ENCODE data around the gene ADNP2. TPM values are rescaled to one million over a fixed set of nuclear protein-coding genes. Genes with fewer than 3 reads are reported as not detected.

ADNP2 gene
- total and polyA plus RNA-seq, 4 experiments from 2014 or later = 7.1 to 20.9 (median 14.7) TPM

GRCh38 chr18:80183273-80184050, 74.4 kb downstream of the ADNP2 start:
- no peak overlapping the region for H3K4me3 Mint-ChIP-seq
- H3K4me1 Mint-ChIP-seq = no peaks in the 10 kb centered on the region
- no peak for DNase-seq
- H3K27me3 ChIP-seq (ENCODE audit: insufficient read depth, low read length) = no peaks in the 10 kb centered on the region
- H3K4me3 ChIP-seq (ENCODE audit: low read length in 2 of 2) = no peak overlapping the region
- H3K27ac Mint-ChIP-seq = no peak overlapping the region
- no peaks in the 10 kb centered on the region for H3K36me3 Mint-ChIP-seq
- no peak overlapping the region for H3K27ac ChIP-seq (ENCODE audit: low read depth, low read length)
- no peaks in the 10 kb centered on the region for H3K4me1 ChIP-seq (ENCODE audit: insufficient read depth, low read length)
- intact Hi-C loops (cut with micrococcal nuclease) = no loop called here
- no peaks in the 10 kb centered on the region for H3K36me3 ChIP-seq (ENCODE audit: insufficient read depth, low read length)
- H3K9me3 ChIP-seq (ENCODE audit: control insufficient read depth in 1 of 2, low read length in 2 of 2) = no peaks in the 10 kb centered on the region
- H3K9me3 Mint-ChIP-seq = no peaks in the 10 kb centered on the region
- peaks cover 4% of the 10 kb centered on the region in 2 donors for H3K27me3 Mint-ChIP-seq
- POLR2A ChIA-PET (ENCODE audit: partially characterized antibody) = no interaction called here
- CTCF ChIA-PET (ENCODE audit: partially characterized antibody) = interaction anchor here (0.9 kb wide), 1 partner anchor 17 kb away, joined by 3 read pairs; no protein-coding TSS in a partner anchor

- intact Hi-C loops (cut with micrococcal nuclease) = no loop called here
- Mint-ChIP-seq H3K4me3 (no peak overlapping the region), H3K36me3 (no peaks in the 10 kb centered on the region), H3K27ac (no peak overlapping the region), H3K27me3 (peaks cover 0 to 4% of the 10 kb centered on the region in 2 donors), H3K4me1 (no peaks in the 10 kb centered on the region), H3K9me3 (no peaks in the 10 kb centered on the region)
- CTCF ChIA-PET (ENCODE audit: partially characterized antibody) = no interaction called here
- Histone ChIP-seq H3K4me1 (ENCODE audit: insufficient read depth, low read length) (no peaks in the 10 kb centered on the region), H3K4me3 (ENCODE audit: low read length in 2 of 2) (no peak overlapping the region), H3K27ac (ENCODE audit: low read depth, low read length) (no peak overlapping the region), H3K27me3 (ENCODE audit: insufficient read depth, low read length) (no peaks in the 10 kb centered on the region), H3K9me3 (ENCODE audit: control insufficient read depth in 1 of 2, low read length in 2 of 2) (no peaks in the 10 kb centered on the region), H3K36me3 (ENCODE audit: insufficient read depth, low read length) (no peaks in the 10 kb centered on the region)
- no peak for DNase-seq
- POLR2A ChIA-PET (ENCODE audit: partially characterized antibody) = no interaction called here
These were observed 75.2 kb downstream of the ADNP2 start for GRCh38 chr18:80184243-80184772.

- H3K4me1 ChIP-seq (ENCODE audit: insufficient read depth, low read length) = no peaks in the 10 kb centered on the region
- intact Hi-C loops (cut with micrococcal nuclease) = no loop called here
- no peaks in the 10 kb centered on the region for H3K36me3 ChIP-seq (ENCODE audit: insufficient read depth, low read length)
- no peak overlapping the region for H3K4me3 Mint-ChIP-seq
- H3K4me3 ChIP-seq (ENCODE audit: low read length in 2 of 2) = no peak overlapping the region
- POLR2A ChIA-PET (ENCODE audit: partially characterized antibody) = no interaction called here
- H3K9me3 Mint-ChIP-seq = no peaks in the 10 kb centered on the region
- CTCF ChIA-PET (ENCODE audit: partially characterized antibody) = no interaction called here
- H3K27ac ChIP-seq (ENCODE audit: low read depth, low read length) = no peak overlapping the region
- peaks cover 3 to 4% of the 10 kb centered on the region in 2 donors for H3K27me3 Mint-ChIP-seq
- no peaks in the 10 kb centered on the region for H3K36me3 Mint-ChIP-seq
- H3K27me3 ChIP-seq (ENCODE audit: insufficient read depth, low read length) = no peaks in the 10 kb centered on the region
- no peaks in the 10 kb centered on the region for H3K4me1 Mint-ChIP-seq
- H3K9me3 ChIP-seq (ENCODE audit: control insufficient read depth in 1 of 2, low read length in 2 of 2) = no peaks in the 10 kb centered on the region
- no peak overlapping the region for H3K27ac Mint-ChIP-seq
- DNase-seq = no peak
These were observed 76.5 kb downstream of the ADNP2 start for GRCh38 chr18:80185545-80185944.

GRCh38 chr18:80187956-80188642, 79.0 kb downstream of the ADNP2 start:
- H3K27ac Mint-ChIP-seq = no peak overlapping the region
- no peaks in the 10 kb centered on the region for H3K4me1 ChIP-seq (ENCODE audit: insufficient read depth, low read length)
- H3K9me3 ChIP-seq (ENCODE audit: control insufficient read depth in 1 of 2, low read length in 2 of 2) = no peaks in the 10 kb centered on the region
- intact Hi-C loops (cut with micrococcal nuclease) = no loop called here
- H3K9me3 Mint-ChIP-seq = no peaks in the 10 kb centered on the region
- POLR2A ChIA-PET (ENCODE audit: partially characterized antibody) = no interaction called here
- DNase-seq = no peak
- CTCF ChIA-PET (ENCODE audit: partially characterized antibody) = no interaction called here
- H3K36me3 Mint-ChIP-seq = no peaks in the 10 kb centered on the region
- H3K27me3 Mint-ChIP-seq = peaks cover 6 to 9% of the 10 kb centered on the region in 2 donors
- no peak overlapping the region for H3K4me3 Mint-ChIP-seq
- no peaks in the 10 kb centered on the region for H3K27me3 ChIP-seq (ENCODE audit: insufficient read depth, low read length)
- H3K4me3 ChIP-seq (ENCODE audit: low read length in 2 of 2) = no peak overlapping the region
- H3K4me1 Mint-ChIP-seq = no peaks in the 10 kb centered on the region
- H3K36me3 ChIP-seq (ENCODE audit: insufficient read depth, low read length) = no peaks in the 10 kb centered on the region
- no peak overlapping the region for H3K27ac ChIP-seq (ENCODE audit: low read depth, low read length)

- Histone ChIP-seq H3K27ac (ENCODE audit: low read depth, low read length) (no peak overlapping the region), H3K4me3 (ENCODE audit: low read length in 2 of 2) (no peak overlapping the region), H3K9me3 (ENCODE audit: control insufficient read depth in 1 of 2, low read length in 2 of 2) (no peaks in the 10 kb centered on the region), H3K4me1 (ENCODE audit: insufficient read depth, low read length) (no peaks in the 10 kb centered on the region), H3K27me3 (ENCODE audit: insufficient read depth, low read length) (no peaks in the 10 kb centered on the region), H3K36me3 (ENCODE audit: insufficient read depth, low read length) (no peaks in the 10 kb centered on the region)
- no peak overlapping the region for H3K4me3 Mint-ChIP-seq
- ChIA-PET POLR2A (ENCODE audit: partially characterized antibody) (no interaction called here), CTCF (ENCODE audit: partially characterized antibody) (interaction anchor here (1.4 kb wide), 1 partner anchor 36 kb away, joined by 3 read pairs; no protein-coding TSS in a partner anchor)
- no peaks in the 10 kb centered on the region for H3K9me3 Mint-ChIP-seq
- H3K27me3 Mint-ChIP-seq = peaks cover 6 to 14% of the 10 kb centered on the region in 2 donors
- no peaks in the 10 kb centered on the region for H3K36me3 Mint-ChIP-seq
- intact Hi-C loops (cut with micrococcal nuclease) = no loop called here
- no peak for DNase-seq
- H3K27ac Mint-ChIP-seq = no peak overlapping the region
- H3K4me1 Mint-ChIP-seq = no peaks in the 10 kb centered on the region
These were observed 79.8 kb downstream of the ADNP2 start for GRCh38 chr18:80188643-80189530.

- H3K36me3 ChIP-seq (ENCODE audit: insufficient read depth, low read length) = no peaks in the 10 kb centered on the region
- DNase-seq = no peak
- intact Hi-C loops (cut with micrococcal nuclease) = no loop called here
- H3K4me1 ChIP-seq (ENCODE audit: insufficient read depth, low read length) = no peaks in the 10 kb centered on the region
- no peaks in the 10 kb centered on the region for H3K27me3 ChIP-seq (ENCODE audit: insufficient read depth, low read length)
- Mint-ChIP-seq H3K9me3 (no peaks in the 10 kb centered on the region), H3K36me3 (no peaks in the 10 kb centered on the region), H3K4me3 (no peak overlapping the region), H3K27me3 (peaks cover 6 to 16% of the 10 kb centered on the region in 2 donors), H3K27ac (no peak overlapping the region), H3K4me1 (no peaks in the 10 kb centered on the region)
- ChIA-PET POLR2A (ENCODE audit: partially characterized antibody) (no interaction called here), CTCF (ENCODE audit: partially characterized antibody) (interaction anchor here (1.4 kb wide), 1 partner anchor 36 kb away, joined by 3 read pairs; no protein-coding TSS in a partner anchor)
- no peak overlapping the region for H3K4me3 ChIP-seq (ENCODE audit: low read length in 2 of 2)
- no peaks in the 10 kb centered on the region for H3K9me3 ChIP-seq (ENCODE audit: control insufficient read depth in 1 of 2, low read length in 2 of 2)
- no peak overlapping the region for H3K27ac ChIP-seq (ENCODE audit: low read depth, low read length)
These were observed 80.4 kb downstream of the ADNP2 start for GRCh38 chr18:80189531-80189865.

Data from CD4-positive, alpha-beta memory T cell (primary cell).